KMS-11 (cell line): ENCODE measurements around the gene IQGAP1.
A peak's percentile ranks its signal among the peaks of the same experiment; 100 is the strongest.

Source experiments
- H2AFZ ChIP-seq: fragments of 200-600 bp; sonication (generic); 2 replicates; pipeline ENCODE4 v1.6.1; 2016; ENCODE audit warnings: antibody characterized with exemption, mixed run types, low read depth
- H3K27ac ChIP-seq: fragments of 200-600 bp; sonication (generic); 2 replicates; pipeline ENCODE4 v1.6.1; 2016; ENCODE audit warnings: mild to moderate bottlenecking, mixed run types
- H3K27me3 ChIP-seq: fragments of 200-600 bp; sonication (generic); 2 replicates; pipeline ENCODE4 v1.6.1; 2017; ENCODE audit warnings: mild to moderate bottlenecking, low read depth, mixed run types, moderate library complexity; ENCODE audit not compliant: insufficient read depth
- H3K36me3 ChIP-seq: fragments of 200-600 bp; sonication (generic); 2 replicates; pipeline ENCODE4 v1.6.1; 2017; ENCODE audit warnings: mild to moderate bottlenecking, mixed run types; ENCODE audit not compliant: insufficient read depth
- H3K4me1 ChIP-seq: fragments of 200-600 bp; sonication (generic); 2 replicates; pipeline ENCODE4 v1.6.1; 2016; ENCODE audit warnings: mild to moderate bottlenecking, low read depth, mixed run types; ENCODE audit not compliant: poor library complexity, severe bottlenecking
- H3K4me2 ChIP-seq: fragments of 200-600 bp; sonication (generic); 2 replicates; pipeline ENCODE4 v1.7.0; 2016; ENCODE audit warnings: mild to moderate bottlenecking, mixed run types
- H3K4me3 ChIP-seq: fragments of 200-600 bp; sonication (generic); IDR thresholded peaks from 2 replicates; pipeline ENCODE4 v1.6.1; 2017; ENCODE audit warnings: low read depth, low read length, mixed read lengths; ENCODE audit not compliant: insufficient read depth
- H3K79me2 ChIP-seq: fragments of 200-600 bp; sonication (generic); 2 replicates; pipeline ENCODE4 v1.6.1; 2016; ENCODE audit warnings: low read depth, mixed run types; ENCODE audit not compliant: insufficient read depth
- H3K9ac ChIP-seq: fragments of 200-600 bp; sonication (generic); 2 replicates; pipeline ENCODE4 v1.6.1; 2016; ENCODE audit warnings: mild to moderate bottlenecking, mixed run types
- H4K20me1 ChIP-seq: fragments of 200-600 bp; sonication (generic); 2 replicates; pipeline ENCODE4 v1.6.1; 2016; ENCODE audit warnings: mild to moderate bottlenecking, mixed run types; ENCODE audit not compliant: insufficient read depth
- CTCF ChIP-seq: fragments of 200-600 bp; sonication (generic); conservative IDR thresholded peaks from 2 replicates; pipeline ENCODE4 v1.6.1; 2017; ENCODE audit warnings: low read depth, mild to moderate bottlenecking, antibody characterized with exemption, low read length, moderate library complexity, mixed read lengths

IQGAP1 gene

GRCh38 chr15:90529011-90529370 is 140.9 kb downstream of the IQGAP1 start:
- Histone ChIP-seq H3K79me2 (peaks cover 16% of the 10 kb centered on the region; the same call in 1 of the 2 replicates), H3K4me2 (peak overlapping the region; percentile 34; the same call in 1 of the 2 replicates), H3K36me3 (no peaks in the 10 kb centered on the region), H3K4me1 (peaks cover 21% of the 10 kb centered on the region), H4K20me1 (no peaks in the 10 kb centered on the region), H3K27me3 (no peaks in the 10 kb centered on the region), H2AFZ (peak overlapping the region; percentile 93), H3K4me3 (no peak overlapping the region), H3K9ac (no peak overlapping the region; the same call in 1 of the 2 replicates), H3K27ac (no peak overlapping the region)
- TF ChIP-seq CTCF: no peak

GRCh38 chr15:90529371-90530249 is 141.6 kb downstream of the IQGAP1 start, which contains the start of gene CRTC3:
CRTC3 (plus strand) TSS chr15:90529923; CDS start chr15:90530072, 149 bp downstream.
- Histone ChIP-seq H4K20me1 (no peaks in the 10 kb centered on the region), H3K27ac (no peak within 1 kb of the TSS), H3K4me3 (no peak within 1 kb of the TSS), H3K9ac (peak within 1 kb of the TSS; percentile 53; the same call in 1 of the 2 replicates), H3K4me1 (peaks cover 15% of the 10 kb centered on the region), H3K4me2 (peak within 1 kb of the TSS; percentile 83), H2AFZ (peak within 1 kb of the TSS; percentile 93), H3K36me3 (no peaks in the 10 kb centered on the region), H3K79me2 (peaks cover 16% of the 10 kb centered on the region; the same call in 1 of the 2 replicates), H3K27me3 (no peaks in the 10 kb centered on the region)
- TF ChIP-seq CTCF: no peak

- peaks cover 14% of the 10 kb centered on the region for H3K4me1 ChIP-seq
- H3K9ac ChIP-seq: peak overlapping the region; percentile 53; the same call in 1 of the 2 replicates
- peak overlapping the region; percentile 83 for H2AFZ ChIP-seq
- H4K20me1 ChIP-seq: no peaks in the 10 kb centered on the region
- no peak overlapping the region for H3K27ac ChIP-seq
- H3K4me2 ChIP-seq: peak overlapping the region; percentile 83
- H3K27me3 ChIP-seq: no peaks in the 10 kb centered on the region
- no peak overlapping the region for H3K4me3 ChIP-seq
- H3K79me2 ChIP-seq: peaks cover 16% of the 10 kb centered on the region; the same call in 1 of the 2 replicates
- no peaks in the 10 kb centered on the region for H3K36me3 ChIP-seq
- no peak for TF ChIP-seq CTCF
These were observed 142.4 kb downstream of the IQGAP1 start for GRCh38 chr15:90530250-90531051.

GRCh38 chr15:90531147-90531546 is 143.1 kb downstream of the IQGAP1 start:
- H3K4me1 ChIP-seq: peaks cover 17% of the 10 kb centered on the region

More at GRCh38 chr15:90531147-90531546, 143.1 kb downstream of the IQGAP1 start:
- H3K79me2 ChIP-seq: peaks cover 16% of the 10 kb centered on the region; the same call in 1 of the 2 replicates
- no peaks in the 10 kb centered on the region for H4K20me1 ChIP-seq
- H2AFZ ChIP-seq: no peak overlapping the region
- no peaks in the 10 kb centered on the region for H3K27me3 ChIP-seq
- H3K9ac ChIP-seq: no peak overlapping the region
- no peak overlapping the region for H3K4me3 ChIP-seq
- TF ChIP-seq CTCF: no peak
- no peaks in the 10 kb centered on the region for H3K36me3 ChIP-seq
- H3K27ac ChIP-seq: no peak overlapping the region
- peak overlapping the region; percentile 83 for H3K4me2 ChIP-seq
